Muscle layer of colon (tissue), 2 donors: ENCODE data around the gene CD47.

Experiments
- H3K27ac ChIP-seq: one replicate; pipeline ENCODE4 v1.7.0; 2013; ENCODE audit warnings: low read depth, mild to moderate bottlenecking, low read length, moderate library complexity
- H3K27me3 ChIP-seq, 2 donors: one replicate each; pipeline ENCODE4 v1.7.0; 2013; ENCODE audit warnings: low read length in 2 of 2, mild to moderate bottlenecking in 2 of 2; ENCODE audit not compliant: insufficient read depth in 2 of 2, control insufficient read depth in 1 of 2
- H3K36me3 ChIP-seq: one replicate; pipeline ENCODE4 v1.7.0; 2013; ENCODE audit warnings: mild to moderate bottlenecking, low read length; ENCODE audit not compliant: insufficient read depth
- H3K4me1 ChIP-seq: one replicate; pipeline ENCODE4 v1.7.0; 2013; ENCODE audit warnings: mild to moderate bottlenecking, low read length; ENCODE audit not compliant: insufficient read depth
- H3K4me3 ChIP-seq, 2 donors: one replicate each; pipeline ENCODE4 v1.7.0; 2013; ENCODE audit warnings: low read length in 2 of 2, low read depth in 1 of 2, mild to moderate bottlenecking in 1 of 2, moderate library complexity in 1 of 2
- H3K9ac ChIP-seq: one replicate; pipeline ENCODE4 v1.7.0; 2013; ENCODE audit warnings: low read length
- H3K9me3 ChIP-seq: one replicate; pipeline ENCODE4 v1.7.0; 2013; ENCODE audit warnings: mild to moderate bottlenecking, low read length
- donor health status: abdominal sarcoma.
- donor health status: Adenocarcinoma of cecum.

Gene CD47

DNA sequence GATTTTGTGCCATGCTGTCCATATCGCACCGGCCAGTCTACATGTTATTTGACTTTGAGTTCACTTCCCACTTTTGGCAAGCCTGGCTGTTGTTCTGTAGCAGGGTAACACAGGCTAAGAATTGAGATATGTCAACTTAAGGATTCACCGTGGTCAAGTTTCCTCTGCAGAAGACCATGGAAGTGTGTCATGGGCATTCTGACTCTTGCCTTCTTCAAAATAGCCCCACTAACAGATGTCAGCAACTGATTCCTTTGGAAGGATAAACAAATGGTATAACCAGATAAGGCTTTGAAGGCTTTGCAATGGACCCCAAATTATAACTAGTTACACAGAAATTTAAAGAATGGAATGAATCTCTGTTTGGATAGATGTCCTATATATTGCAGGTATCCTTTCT, 20.1 kb upstream of the CD47 start:
- Histone ChIP-seq H3K4me3 (no peak overlapping the region), H3K36me3 (no peaks in the 10 kb centered on the region), H3K27ac (no peak overlapping the region), H3K9ac (no peak overlapping the region), H3K9me3 (no peaks in the 10 kb centered on the region), H3K4me1 (no peaks in the 10 kb centered on the region), H3K27me3 (no peaks in the 10 kb centered on the region)

DNA sequence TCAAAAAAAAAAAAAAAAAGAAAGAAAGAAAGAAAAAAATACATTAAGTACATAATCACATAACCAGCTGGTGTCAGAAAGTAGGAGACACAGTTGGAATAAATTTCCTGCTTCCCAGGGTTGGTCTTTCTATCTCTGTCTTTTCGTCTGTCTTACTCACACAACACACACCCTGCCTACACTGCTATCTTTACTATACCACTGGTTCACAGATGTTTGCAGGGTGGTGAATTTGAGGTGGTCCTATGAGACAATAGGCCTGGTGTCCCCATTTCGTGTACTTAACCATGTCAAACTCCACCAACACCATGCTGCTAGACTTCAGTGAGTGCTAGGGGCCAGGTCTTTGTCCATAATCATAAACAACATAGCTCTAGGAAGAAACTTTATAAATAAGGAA, 17.6 kb upstream of the CD47 start:
- Histone ChIP-seq H3K4me1 (peaks cover 6% of the 10 kb centered on the region), H3K4me3 (no peak overlapping the region), H3K9ac (no peak overlapping the region), H3K9me3 (no peaks in the 10 kb centered on the region), H3K36me3 (no peaks in the 10 kb centered on the region), H3K27ac (no peak overlapping the region), H3K27me3 (no peaks in the 10 kb centered on the region)

DNA sequence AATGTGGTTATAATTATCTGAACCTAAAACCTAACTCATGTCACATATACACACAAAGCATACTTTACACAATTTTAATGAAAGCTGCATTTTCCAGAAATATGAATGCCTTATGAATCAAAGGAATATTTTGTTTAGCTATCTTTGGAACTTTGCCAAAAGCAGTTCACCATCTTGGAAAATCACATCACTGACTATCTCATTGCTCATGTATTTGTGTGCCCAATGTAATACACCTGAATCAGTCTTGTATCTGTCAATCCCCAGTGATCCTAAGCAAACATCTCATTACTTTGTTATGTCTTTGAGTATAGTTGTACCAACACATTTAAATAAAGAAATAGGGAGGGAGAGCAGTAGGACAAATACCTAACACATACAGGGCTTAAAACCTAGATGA, 15.6 kb upstream of the CD47 start:
- no peaks in the 10 kb centered on the region for H3K36me3 ChIP-seq
- no peak overlapping the region for H3K4me3 ChIP-seq
- no peaks in the 10 kb centered on the region for H3K27me3 ChIP-seq
- no peak overlapping the region for H3K27ac ChIP-seq
- H3K9me3 ChIP-seq = no peaks in the 10 kb centered on the region
- H3K4me1 ChIP-seq = peaks cover 6% of the 10 kb centered on the region
- H3K9ac ChIP-seq = no peak overlapping the region

DNA sequence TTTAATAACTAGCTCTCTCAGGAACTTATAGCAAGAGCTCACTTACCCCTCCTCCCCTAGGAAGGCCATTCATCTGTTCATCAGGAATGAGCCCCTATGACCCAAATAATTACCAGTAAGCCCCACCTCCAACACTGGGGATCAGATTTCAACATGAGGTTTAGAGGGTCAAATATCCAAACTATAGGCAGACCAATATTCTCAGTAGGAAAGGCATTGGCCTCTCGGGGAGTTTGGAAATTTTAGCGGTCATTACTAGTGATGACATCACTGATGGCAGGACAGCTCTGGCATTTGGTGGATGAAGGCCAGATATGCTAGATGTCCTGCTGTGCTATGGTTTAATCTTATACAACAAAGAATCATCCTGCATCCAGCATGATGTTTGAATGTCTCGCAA, 15.2 kb upstream of the CD47 start:
- no peaks in the 10 kb centered on the region for H3K9me3 ChIP-seq
- no peak overlapping the region for H3K27ac ChIP-seq
- no peak overlapping the region for H3K9ac ChIP-seq
- no peaks in the 10 kb centered on the region for H3K27me3 ChIP-seq
- H3K36me3 ChIP-seq = no peaks in the 10 kb centered on the region
- H3K4me3 ChIP-seq = no peak overlapping the region
- peaks cover 6% of the 10 kb centered on the region for H3K4me1 ChIP-seq

DNA sequence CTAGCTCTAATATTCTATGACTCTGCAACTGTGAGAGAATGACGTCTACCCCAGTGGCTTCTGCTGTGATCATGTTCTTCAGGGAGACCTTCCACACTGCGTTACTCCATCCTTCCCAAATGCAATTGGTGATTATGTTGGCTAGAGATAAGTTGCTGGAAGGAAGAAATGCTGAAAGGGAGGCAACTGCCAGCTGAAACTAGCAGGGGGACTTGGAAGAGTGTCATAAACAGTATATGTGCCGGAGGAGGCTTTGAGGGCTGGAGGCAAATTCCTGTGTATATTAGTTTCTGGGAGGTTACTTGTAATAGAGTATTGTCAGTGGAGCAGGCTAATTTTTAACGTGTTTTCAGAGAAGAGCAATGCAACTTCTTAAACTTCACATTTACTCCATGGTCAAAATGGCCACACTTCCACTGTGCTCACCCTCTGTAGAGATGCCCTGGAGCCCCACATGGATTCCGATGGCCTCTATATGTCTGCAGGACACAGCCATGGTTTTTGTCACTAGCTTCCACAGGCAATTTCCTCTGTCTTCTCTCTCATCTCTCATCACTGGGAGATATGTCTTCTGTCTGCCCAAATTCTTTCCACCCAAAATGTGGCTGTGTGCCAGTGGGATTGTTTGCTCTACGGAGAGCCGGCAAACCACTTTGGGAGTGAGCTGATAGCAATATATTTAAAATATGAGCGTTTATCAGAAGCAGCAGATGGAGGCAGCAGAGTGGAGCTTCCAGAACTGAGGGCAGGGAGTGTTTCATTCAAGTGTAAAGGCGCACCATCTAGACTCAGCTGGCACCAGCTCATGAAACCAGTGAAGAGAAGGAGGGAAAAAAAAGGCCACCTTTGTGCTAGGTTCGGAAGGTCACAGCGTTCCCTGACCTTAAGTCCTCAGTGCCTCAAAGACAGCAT, 13.3 kb upstream of the CD47 start:
- H3K27me3 ChIP-seq = no peaks in the 10 kb centered on the region
- H3K36me3 ChIP-seq = no peaks in the 10 kb centered on the region
- no peak overlapping the region for H3K4me3 ChIP-seq
- H3K27ac ChIP-seq = no peak overlapping the region
- no peak overlapping the region for H3K9ac ChIP-seq
- H3K4me1 ChIP-seq = peaks cover 14% of the 10 kb centered on the region
- no peaks in the 10 kb centered on the region for H3K9me3 ChIP-seq

DNA sequence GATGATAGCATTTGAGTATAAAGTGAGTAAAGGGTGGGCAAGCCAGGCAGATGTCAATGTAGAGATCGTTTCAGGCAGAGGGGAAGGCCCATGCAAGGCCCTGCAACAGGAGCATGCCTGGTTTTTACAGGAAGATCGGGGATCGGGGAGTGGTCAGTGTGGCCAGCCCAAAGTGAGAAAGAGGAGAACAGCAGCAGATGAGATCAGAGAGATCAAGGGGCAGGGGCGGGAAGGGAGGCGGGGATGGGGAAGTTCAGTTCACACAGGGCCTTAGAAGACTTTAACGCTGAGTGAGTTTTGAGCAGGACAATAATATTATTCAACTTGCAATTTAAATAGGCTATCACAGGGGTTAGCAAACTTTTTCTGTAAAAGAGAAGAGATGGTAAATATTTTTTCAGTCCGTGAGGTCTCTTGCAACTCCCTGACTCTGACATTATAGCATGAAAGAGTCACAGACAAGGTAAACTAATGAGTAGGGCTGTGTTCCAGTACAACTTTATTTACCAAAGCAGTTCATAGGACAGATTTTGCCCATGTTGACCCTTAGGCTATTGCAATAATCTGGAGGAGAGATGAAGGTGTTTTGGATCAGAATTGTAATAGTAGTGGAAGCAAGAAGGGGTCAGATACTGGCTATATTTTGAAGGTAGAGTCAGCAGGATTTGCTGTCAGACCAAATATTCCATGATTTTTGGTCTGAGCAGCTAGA, 12.4 kb upstream of the CD47 start:
- H3K9ac ChIP-seq = no peak overlapping the region

DNA sequence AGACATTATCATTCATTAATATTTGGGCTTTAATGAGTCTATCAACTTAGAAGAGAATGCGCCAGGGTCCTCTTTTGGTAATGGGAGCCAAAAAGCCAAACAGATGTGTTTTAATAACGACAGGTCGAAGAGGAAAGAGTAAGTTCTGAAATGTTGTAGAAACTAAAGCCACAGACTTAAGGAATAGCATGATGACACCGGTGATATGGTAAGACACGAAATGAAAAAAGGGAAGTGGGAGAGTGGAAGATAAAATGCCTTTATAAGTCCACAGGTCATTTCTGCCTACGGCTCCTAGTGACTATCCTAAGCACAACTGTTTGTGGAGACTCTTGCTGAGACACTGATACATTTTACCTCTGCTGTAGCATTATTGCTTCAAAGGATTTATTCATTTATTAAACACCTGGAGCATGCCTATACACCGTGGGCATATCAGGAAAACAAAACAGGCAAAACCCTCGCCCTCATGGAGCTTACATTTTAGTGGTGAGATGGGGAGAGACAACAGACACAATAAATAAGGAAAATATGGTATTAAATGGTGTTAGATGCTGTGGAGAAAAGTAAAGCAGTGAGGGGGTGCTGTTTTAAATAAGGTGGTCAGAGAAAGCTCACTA, 11.7 kb upstream of the CD47 start:
- H3K9me3 ChIP-seq = no peaks in the 10 kb centered on the region
- H3K27me3 ChIP-seq = no peaks in the 10 kb centered on the region
- no peak overlapping the region for H3K9ac ChIP-seq
- no peaks in the 10 kb centered on the region for H3K36me3 ChIP-seq
- H3K27ac ChIP-seq = no peak overlapping the region
- peaks cover 14% of the 10 kb centered on the region for H3K4me1 ChIP-seq
- no peak overlapping the region for H3K4me3 ChIP-seq

More for the DNA sequence above, 12.4 kb upstream of the CD47 start:
- Histone ChIP-seq H3K27ac (no peak overlapping the region), H3K27me3 (no peaks in the 10 kb centered on the region), H3K4me1 (peaks cover 14% of the 10 kb centered on the region), H3K9me3 (no peaks in the 10 kb centered on the region), H3K36me3 (no peaks in the 10 kb centered on the region), H3K4me3 (no peak overlapping the region)

DNA sequence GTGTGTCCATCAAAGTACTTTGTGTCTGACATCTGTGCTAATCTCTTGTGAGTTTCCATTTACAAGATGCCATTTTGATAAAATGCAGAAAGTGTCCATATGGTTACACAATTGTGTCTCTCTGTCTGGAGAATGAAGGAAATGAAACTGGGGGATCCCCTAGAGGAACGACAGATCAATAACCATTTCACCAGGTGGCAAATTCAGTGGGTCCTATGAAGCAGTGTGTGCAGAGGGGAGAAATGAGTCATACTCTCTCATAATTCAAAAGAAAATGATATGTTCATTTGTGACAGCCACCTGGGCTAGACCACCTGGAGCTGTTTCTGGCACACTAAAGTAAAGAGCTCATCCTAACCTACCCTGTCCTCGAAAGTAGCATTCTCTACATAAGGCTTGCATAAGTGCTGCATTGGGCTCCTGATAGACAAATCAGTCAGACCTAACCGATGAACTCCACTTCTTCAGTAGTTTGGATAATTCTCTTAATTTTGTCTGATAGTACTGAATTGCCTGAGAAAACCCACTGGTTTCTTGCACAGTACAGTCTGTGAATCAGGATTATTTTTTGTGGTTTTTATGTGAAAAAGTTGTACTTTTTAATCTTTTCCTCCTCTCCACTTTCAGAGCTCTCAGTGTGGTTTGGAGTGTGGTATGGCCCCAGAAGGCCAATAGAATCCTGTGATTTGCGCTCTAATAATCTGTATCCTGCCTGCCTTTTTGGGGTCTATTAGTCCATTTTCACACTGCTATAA, 10.3 kb upstream of the CD47 start:
- H3K4me1 ChIP-seq = peaks cover 14% of the 10 kb centered on the region
- H3K36me3 ChIP-seq = no peaks in the 10 kb centered on the region
- H3K9me3 ChIP-seq = no peaks in the 10 kb centered on the region

DNA sequence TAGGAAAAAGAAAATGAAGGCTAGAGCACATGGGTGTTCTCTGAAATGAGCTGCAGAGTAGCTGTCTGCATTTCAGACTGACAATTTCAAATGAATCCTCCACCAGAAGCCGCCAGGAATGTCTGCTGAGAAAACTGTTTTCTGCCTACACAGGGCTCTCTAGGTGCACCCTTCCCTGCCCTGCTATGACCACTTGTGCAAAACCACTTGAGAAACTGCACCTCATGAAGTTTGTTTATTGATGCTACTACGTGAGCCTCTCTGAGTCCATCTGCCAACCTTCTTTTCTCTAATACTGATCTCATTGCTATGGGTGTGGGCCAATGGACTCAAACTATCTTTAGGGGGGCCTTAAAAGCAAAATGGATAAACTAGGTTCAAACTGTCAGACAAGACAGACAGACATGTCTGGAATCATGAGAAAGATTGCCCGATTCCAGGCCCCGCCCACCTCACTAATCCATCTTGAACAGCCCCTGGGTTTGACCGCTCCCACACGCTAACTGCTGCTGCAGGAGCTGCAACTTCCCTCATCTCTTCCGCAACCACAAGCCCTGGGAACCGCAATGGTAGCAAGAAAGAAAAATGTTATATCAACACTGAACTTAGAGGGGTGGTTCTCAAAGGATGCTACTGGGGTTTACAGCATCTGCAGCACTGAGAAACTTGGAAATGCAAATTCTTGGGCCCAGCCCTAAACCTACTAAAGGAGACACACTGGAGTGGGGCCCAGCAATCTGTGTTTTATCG, 9.0 kb upstream of the CD47 start:
- Histone ChIP-seq H3K4me1 (peaks cover 14% of the 10 kb centered on the region), H3K36me3 (no peaks in the 10 kb centered on the region), H3K27ac (no peak overlapping the region), H3K9me3 (no peaks in the 10 kb centered on the region), H3K27me3 (no peaks in the 10 kb centered on the region), H3K4me3 (no peak overlapping the region), H3K9ac (no peak overlapping the region)

More for the DNA sequence above, 10.3 kb upstream of the CD47 start:
- Histone ChIP-seq H3K27me3 (no peaks in the 10 kb centered on the region), H3K9ac (no peak overlapping the region), H3K27ac (no peak overlapping the region), H3K4me3 (no peak overlapping the region)

DNA sequence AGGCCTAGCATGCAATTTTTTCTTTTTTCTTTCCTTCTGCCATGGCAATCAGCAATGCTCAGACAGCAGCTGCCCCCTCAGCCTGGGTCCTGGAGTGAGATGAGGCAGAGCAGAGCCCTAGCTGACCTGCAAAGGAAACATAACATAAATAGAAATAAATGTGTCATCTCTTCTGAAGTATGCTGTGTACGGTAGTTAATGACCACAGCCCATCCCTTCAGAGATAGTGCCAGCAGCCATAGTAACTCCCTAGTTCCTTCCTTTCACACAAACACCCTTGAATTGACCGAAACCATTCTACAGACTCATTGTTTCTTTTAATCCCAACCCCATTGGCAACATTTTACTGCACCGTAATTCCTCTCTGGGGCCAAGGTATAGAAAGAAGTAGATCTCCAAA, 8.4 kb upstream of the CD47 start:
- Histone ChIP-seq H3K9ac (no peak overlapping the region), H3K4me3 (no peak overlapping the region), H3K4me1 (peaks cover 12% of the 10 kb centered on the region), H3K9me3 (no peaks in the 10 kb centered on the region), H3K27ac (no peak overlapping the region), H3K36me3 (no peaks in the 10 kb centered on the region), H3K27me3 (no peaks in the 10 kb centered on the region)
